Tibial nerve (tissue), 4 donors: ENCODE results near the gene SGPP1. TPM values are rescaled to one million over a fixed set of nuclear protein-coding genes. Genes with fewer than 3 reads are reported as not detected.

Experiments
- DNase-seq, 2 donors: peaks; one replicate each; pipeline ENCODE4 v3.0.0-alpha.2; 2019; ENCODE audit warnings: low spot score in 2 of 2
- H3K27ac ChIP-seq, 4 donors: fragments of 200-600 bp; sonication (generic) in 3 of 4; one replicate each; pipeline ENCODE4 v1.5.1; 2017 to 2019; ENCODE audit warnings: mild to moderate bottlenecking in 1 of 4
- H3K27me3 ChIP-seq, 2 donors: fragments of 200-600 bp; sonication (generic) in 1 of 2; one replicate each; pipeline versions ENCODE4 v1.5.1 to v1.6.0; 2017 to 2019
- H3K36me3 ChIP-seq, 3 donors: fragments of 200-600 bp; sonication (generic); one replicate each; pipeline ENCODE4 v1.5.1; 2018 to 2019
- H3K4me1 ChIP-seq, 4 donors: fragments of 200-600 bp; sonication (generic) in 3 of 4; one replicate each; pipeline ENCODE4 v1.5.1; 2017 to 2019
- H3K4me3 ChIP-seq, 4 donors: fragments of 200-600 bp; sonication (generic) in 3 of 4; one replicate each; pipeline ENCODE4 v1.5.1; 2017 to 2019; ENCODE audit warnings: mild to moderate bottlenecking in 1 of 4, moderate library complexity in 1 of 4
- H3K9me3 ChIP-seq, 4 donors: fragments of 200-600 bp; sonication (generic) in 3 of 4; one replicate each; pipeline ENCODE4 v1.5.1; 2017 to 2019
- EP300 ChIP-seq, 2 donors: sonication (generic); formaldehyde crosslinking; IDR thresholded peaks; one replicate each; pipeline ENCODE4 v1.6.1; 2017; ENCODE audit warnings: antibody characterized with exemption in 2 of 2, mild to moderate bottlenecking in 1 of 2
- POLR2A ChIP-seq, 2 donors: fragments of 450-650 bp; IDR thresholded peaks; one replicate each; pipeline ENCODE4 v1.6.1; 2017; ENCODE audit warnings: antibody characterized with exemption in 2 of 2, mild to moderate bottlenecking in 2 of 2, moderate library complexity in 2 of 2
- WGBS, 2 donors: methylation state at CpG; one replicate each; pipeline ENCODE4 v1.1.5; 2018; 5-methylcytosine and 5-hydroxymethylcytosine counted together
- total RNA-seq, 4 donors: library from RNA; depleted of rRNA; stranded (reverse); fragments of >200 nt; gene quantifications; one replicate each; pipeline ENCODE4 v1.1.0, GENCODE V29; 2016
- TF ChIP-seq, protein P1 (sequence below), 5 experiments: fragments of 200-600 bp in 3 of 5; fragments of 450-650 bp in 2 of 5; sonication (generic) in 3 of 5; IDR thresholded peaks; one replicate each; pipeline ENCODE4 v1.5.1; 2016 to 2019; ENCODE audit warnings: antibody characterized with exemption in 5 of 5, mild to moderate bottlenecking in 3 of 5, moderate library complexity in 2 of 5

Gene SGPP1
- total RNA-seq, 4 donors from 2014 or later = 31.2 to 43.5 (median 35.3) TPM

DNA sequence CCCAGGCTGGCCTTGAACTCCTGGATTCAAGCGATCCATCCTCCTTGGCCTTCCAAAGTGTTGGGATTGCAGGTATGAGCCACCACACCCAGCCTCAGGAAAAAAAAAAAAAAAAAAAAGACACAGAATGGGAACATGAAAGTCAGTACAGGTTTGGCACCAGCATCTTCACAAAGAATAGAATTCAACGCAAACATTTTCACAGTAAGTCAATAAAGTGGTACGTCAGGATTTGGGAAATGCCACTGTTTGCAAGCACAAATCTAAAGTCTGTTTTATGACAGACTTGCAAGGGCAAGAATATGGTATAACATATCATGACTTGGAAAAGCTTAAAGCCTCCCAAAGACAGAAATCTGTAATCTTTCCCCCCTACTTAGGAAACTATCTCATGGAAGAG is 51.2 kb downstream of the SGPP1 start:
- H3K4me3 ChIP-seq = no peak overlapping the region
- DNase-seq = no peak
- TF ChIP-seq, protein P1, sequence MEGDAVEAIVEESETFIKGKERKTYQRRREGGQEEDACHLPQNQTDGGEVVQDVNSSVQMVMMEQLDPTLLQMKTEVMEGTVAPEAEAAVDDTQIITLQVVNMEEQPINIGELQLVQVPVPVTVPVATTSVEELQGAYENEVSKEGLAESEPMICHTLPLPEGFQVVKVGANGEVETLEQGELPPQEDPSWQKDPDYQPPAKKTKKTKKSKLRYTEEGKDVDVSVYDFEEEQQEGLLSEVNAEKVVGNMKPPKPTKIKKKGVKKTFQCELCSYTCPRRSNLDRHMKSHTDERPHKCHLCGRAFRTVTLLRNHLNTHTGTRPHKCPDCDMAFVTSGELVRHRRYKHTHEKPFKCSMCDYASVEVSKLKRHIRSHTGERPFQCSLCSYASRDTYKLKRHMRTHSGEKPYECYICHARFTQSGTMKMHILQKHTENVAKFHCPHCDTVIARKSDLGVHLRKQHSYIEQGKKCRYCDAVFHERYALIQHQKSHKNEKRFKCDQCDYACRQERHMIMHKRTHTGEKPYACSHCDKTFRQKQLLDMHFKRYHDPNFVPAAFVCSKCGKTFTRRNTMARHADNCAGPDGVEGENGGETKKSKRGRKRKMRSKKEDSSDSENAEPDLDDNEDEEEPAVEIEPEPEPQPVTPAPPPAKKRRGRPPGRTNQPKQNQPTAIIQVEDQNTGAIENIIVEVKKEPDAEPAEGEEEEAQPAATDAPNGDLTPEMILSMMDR (IDR thresholded peaks at IDR 0.05) = no peak
- TF ChIP-seq POLR2A (IDR thresholded peaks at IDR 0.05) = no peak
- no peak for TF ChIP-seq EP300 (IDR thresholded peaks at IDR 0.05)
- H3K27ac ChIP-seq = no peak overlapping the region
- H3K36me3 ChIP-seq = peaks cover 0 to 29% (median 0%) of the 10 kb centered on the region in 3 donors
- WGBS, 2 donors = 95 to 96% methylated on average over 3 of the region's 3 CpGs
- H3K9me3 ChIP-seq = no peaks in the 10 kb centered on the region
- H3K27me3 ChIP-seq = no peaks in the 10 kb centered on the region
- no peaks in the 10 kb centered on the region for H3K4me1 ChIP-seq

DNA sequence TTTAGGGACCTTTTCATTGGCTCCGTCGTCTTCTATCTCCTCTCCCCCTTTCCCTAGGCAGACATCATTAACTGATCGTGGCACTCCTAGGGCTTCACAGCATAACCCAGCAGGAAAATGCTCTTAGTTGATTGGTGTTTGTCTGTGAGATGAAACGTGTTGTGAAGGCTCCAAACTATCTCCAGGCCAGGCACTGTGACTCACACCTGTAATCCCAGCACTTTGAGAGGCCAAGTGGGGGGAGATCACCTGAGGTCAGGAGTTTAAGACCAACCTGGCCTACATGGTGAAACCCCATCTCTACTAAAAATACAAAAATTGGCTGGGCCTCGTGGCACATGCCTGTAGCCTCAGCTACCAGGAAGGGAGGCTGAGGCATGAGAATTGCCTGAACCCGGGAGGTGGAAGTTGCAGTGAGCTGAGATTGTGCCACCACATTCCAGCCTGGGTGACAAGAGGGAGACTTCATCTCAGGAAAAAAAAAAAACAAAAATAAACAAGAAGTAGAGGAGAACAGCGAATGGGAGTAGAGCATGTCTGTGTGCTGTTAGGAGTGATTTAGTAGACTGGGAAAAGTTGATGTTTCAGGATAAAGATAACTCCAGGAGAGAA is 53.9 kb downstream of the SGPP1 start:
- no peak overlapping the region for H3K4me3 ChIP-seq
- no peak overlapping the region for H3K27ac ChIP-seq
- H3K27me3 ChIP-seq = no peaks in the 10 kb centered on the region
- no peak for DNase-seq
- H3K9me3 ChIP-seq = no peaks in the 10 kb centered on the region
- peaks cover 0 to 24% (median 0%) of the 10 kb centered on the region in 3 donors for H3K36me3 ChIP-seq
- H3K4me1 ChIP-seq = no peaks in the 10 kb centered on the region
- 79 to 82% methylated on average over 7 of the region's 7 CpGs for WGBS, 2 donors
- no peak for TF ChIP-seq EP300 (IDR thresholded peaks at IDR 0.05)
- TF ChIP-seq, protein P1 (IDR thresholded peaks at IDR 0.05) = no peak
- TF ChIP-seq POLR2A (IDR thresholded peaks at IDR 0.05) = no peak

GRCh38 chr14:63673255-63673654 is 54.6 kb downstream of the SGPP1 start:
- TF ChIP-seq, protein P1 (IDR thresholded peaks at IDR 0.05) = no peak
- TF ChIP-seq EP300 (IDR thresholded peaks at IDR 0.05) = no peak
- no peak for TF ChIP-seq POLR2A (IDR thresholded peaks at IDR 0.05)
- Histone ChIP-seq H3K27ac (no peak overlapping the region), H3K9me3 (no peaks in the 10 kb centered on the region), H3K27me3 (no peaks in the 10 kb centered on the region), H3K4me1 (no peaks in the 10 kb centered on the region), H3K36me3 (peaks cover 0 to 20% (median 0%) of the 10 kb centered on the region in 3 donors), H3K4me3 (no peak overlapping the region)
- WGBS, 2 donors = 87% methylated on average over 5 of the region's 5 CpGs
- DNase-seq = no peak

- WGBS, 2 donors = 60 to 64% methylated on average over 7 of the region's 7 CpGs
- H3K27ac ChIP-seq = no peak overlapping the region
- H3K27me3 ChIP-seq = no peaks in the 10 kb centered on the region
- H3K4me1 ChIP-seq = no peaks in the 10 kb centered on the region
- no peaks in the 10 kb centered on the region for H3K9me3 ChIP-seq
- H3K36me3 ChIP-seq = peaks cover 0 to 13% (median 0%) of the 10 kb centered on the region in 3 donors
- TF ChIP-seq EP300 (IDR thresholded peaks at IDR 0.05) = no peak
- TF ChIP-seq, protein P1 (IDR thresholded peaks at IDR 0.05) = no peak
- TF ChIP-seq POLR2A (IDR thresholded peaks at IDR 0.05) = no peak
- no peak overlapping the region for H3K4me3 ChIP-seq
- no peak for DNase-seq
Measured at GRCh38 chr14:63672417-63673180, 55.3 kb downstream of the SGPP1 start.

DNA sequence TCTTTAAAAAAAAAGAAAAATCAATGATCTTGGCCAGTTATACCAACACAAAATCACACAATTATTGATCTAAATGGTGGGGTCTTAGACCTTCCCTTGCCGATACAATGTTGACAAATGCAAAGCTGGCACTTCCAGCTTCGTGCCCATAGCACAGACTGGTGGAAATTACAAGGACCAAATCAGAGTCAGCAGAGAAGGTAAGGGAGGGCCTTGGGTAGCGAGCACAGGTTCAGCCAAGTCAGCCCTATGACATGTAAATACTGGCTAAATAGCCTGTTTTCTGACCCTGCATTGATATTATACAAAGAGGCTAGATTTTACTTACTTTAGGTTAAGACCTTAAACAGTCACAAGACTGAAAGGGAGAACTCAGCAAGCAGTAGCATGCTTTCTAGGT is 55.9 kb downstream of the SGPP1 start:
- H3K4me1 ChIP-seq = no peaks in the 10 kb centered on the region
- no peak for DNase-seq
- no peaks in the 10 kb centered on the region for H3K9me3 ChIP-seq
- no peak overlapping the region for H3K4me3 ChIP-seq
- peaks cover 0 to 7% (median 0%) of the 10 kb centered on the region in 3 donors for H3K36me3 ChIP-seq
- H3K27ac ChIP-seq = no peak overlapping the region
- WGBS, 2 donors = 88 to 89% methylated on average over 3 of the region's 3 CpGs
- TF ChIP-seq, protein P1 (IDR thresholded peaks at IDR 0.05) = no peak
- TF ChIP-seq POLR2A (IDR thresholded peaks at IDR 0.05) = no peak
- TF ChIP-seq EP300 (IDR thresholded peaks at IDR 0.05) = no peak
- no peaks in the 10 kb centered on the region for H3K27me3 ChIP-seq
